C4-2B (cell line): ENCODE measurements around the gene RGP1.

Source experiments
- H3K27ac ChIP-seq: fragments of 450-650 bp; 2 replicates; pipeline ENCODE4 v1.5.1; 2017
- ZFX ChIP-seq: fragments of 450-650 bp; IDR thresholded peaks from 2 replicates; pipeline ENCODE4 v1.6.1; 2017
- TF ChIP-seq, protein P1 (sequence below): fragments of 450-650 bp; conservative IDR thresholded peaks from 2 replicates; pipeline ENCODE4 v1.5.1; 2017; ENCODE audit warnings: mild to moderate bottlenecking

Gene RGP1

DNA sequence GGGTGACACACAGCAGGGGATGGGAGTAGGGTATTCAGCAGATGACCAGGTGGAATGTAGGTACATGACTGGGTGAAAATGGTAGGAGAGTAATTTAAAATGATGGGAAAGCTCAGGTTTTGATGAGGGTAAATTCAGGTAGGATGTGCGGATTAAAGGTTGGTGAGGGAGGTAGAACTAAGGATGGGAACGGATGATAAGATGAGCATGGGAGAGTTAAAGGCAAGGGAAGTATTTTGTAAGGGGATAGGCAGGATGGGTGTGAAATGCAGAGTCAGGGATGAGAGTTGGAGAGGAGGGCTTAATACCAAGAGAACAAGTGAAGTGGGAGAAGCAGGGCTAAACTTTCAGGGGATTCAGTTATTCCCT lies 18.6 kb upstream of the RGP1 start:
- TF ChIP-seq, protein P1, sequence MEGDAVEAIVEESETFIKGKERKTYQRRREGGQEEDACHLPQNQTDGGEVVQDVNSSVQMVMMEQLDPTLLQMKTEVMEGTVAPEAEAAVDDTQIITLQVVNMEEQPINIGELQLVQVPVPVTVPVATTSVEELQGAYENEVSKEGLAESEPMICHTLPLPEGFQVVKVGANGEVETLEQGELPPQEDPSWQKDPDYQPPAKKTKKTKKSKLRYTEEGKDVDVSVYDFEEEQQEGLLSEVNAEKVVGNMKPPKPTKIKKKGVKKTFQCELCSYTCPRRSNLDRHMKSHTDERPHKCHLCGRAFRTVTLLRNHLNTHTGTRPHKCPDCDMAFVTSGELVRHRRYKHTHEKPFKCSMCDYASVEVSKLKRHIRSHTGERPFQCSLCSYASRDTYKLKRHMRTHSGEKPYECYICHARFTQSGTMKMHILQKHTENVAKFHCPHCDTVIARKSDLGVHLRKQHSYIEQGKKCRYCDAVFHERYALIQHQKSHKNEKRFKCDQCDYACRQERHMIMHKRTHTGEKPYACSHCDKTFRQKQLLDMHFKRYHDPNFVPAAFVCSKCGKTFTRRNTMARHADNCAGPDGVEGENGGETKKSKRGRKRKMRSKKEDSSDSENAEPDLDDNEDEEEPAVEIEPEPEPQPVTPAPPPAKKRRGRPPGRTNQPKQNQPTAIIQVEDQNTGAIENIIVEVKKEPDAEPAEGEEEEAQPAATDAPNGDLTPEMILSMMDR: no peak
- no peak for TF ChIP-seq ZFX
- H3K27ac ChIP-seq: no peak overlapping the region; the same call in 1 of the 2 replicates

DNA sequence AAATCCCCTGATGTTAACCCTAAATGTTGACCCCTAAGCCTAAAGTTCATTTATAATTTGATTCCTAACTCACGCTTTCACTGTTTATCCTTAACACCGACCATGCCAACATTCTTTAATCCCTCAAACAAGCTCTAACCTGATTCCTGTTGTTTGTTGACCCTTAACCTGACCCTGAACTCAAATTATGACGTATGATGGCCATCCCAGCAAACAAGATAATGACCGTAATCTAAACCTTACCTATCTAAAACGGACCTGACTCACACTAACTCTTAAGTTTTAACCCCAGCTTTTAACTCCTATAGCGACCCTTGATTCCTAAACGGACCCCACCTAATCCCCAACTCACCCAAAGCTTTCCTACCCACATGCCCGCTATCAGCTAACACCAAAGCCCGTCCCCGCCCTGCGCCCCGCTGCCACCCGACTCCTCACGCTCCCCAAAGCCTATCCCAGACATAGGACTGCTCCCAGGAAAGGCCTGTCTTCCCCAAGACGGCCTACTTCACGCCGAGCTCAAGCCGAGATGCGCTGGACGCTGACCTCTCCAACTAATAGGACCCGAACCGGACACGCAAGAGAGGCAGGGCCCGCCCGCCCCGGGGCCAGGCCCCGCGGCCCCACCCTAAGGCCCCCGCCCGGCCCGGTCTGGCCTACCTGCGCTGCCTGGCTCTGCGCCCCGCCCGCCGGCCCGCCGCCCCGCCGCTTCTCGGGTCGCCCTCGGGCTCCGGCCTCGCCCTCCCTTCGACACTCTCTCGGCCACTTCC lies 17.5 kb upstream of the RGP1 start:
- TF ChIP-seq ZFX: peak; percentile 93
- TF ChIP-seq, protein P1: no peak; the same call in 1 of the 2 replicates
- H3K27ac ChIP-seq: peak overlapping the region; percentile 73

GRCh38 chr9:35732185-35732799 lies 16.8 kb upstream of the RGP1 start, which contains the start of the genes CREB3 and TLN1:
Gene CREB3 (plus strand): TSS chr9:35732666. CDS start chr9:35732773, 107 bp downstream.
Gene TLN1 (minus strand): TSS chr9:35732195. CDS start chr9:35725694, 6,501 bp downstream.
- TF ChIP-seq, protein P1: peak; percentile 36; the same call in 1 of the 2 replicates
- TF ChIP-seq ZFX: peak; percentile 51
- peak within 1 kb of the TSS; percentile 73 for H3K27ac ChIP-seq

DNA sequence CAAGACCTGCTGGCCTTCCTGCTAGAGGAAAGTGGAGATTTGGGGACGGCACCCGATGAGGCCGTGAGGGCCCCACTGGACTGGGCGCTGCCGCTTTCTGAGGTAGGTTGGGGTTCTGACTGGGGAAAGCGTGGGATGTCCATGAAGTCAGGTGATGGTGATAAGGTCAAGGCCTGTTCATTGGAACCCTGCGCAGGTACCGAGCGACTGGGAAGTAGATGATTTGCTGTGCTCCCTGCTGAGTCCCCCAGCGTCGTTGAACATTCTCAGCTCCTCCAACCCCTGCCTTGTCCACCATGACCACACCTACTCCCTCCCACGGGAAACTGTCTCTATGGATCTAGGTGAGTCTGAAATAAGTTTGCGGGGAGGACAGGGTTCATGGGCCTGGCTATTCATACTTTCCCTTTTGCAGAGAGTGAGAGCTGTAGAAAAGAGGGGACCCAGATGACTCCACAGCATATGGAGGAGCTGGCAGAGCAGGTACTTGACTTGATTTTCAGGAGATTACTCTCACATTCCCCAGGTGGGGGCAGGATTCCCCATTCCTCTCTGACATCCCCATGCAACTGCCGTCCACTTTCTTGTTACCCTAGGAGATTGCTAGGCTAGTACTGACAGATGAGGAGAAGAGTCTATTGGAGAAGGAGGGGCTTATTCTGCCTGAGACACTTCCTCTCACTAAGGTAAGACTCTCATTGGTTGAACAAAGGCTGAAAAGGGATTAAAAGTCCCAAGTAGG lies 16.1 kb upstream of the RGP1 start:
- no peak; the same call in 1 of the 2 replicates for TF ChIP-seq ZFX
- TF ChIP-seq, protein P1: peak; percentile 48

GRCh38 chr9:35734096-35734495 lies 15.0 kb upstream of the RGP1 start:
- no peak for TF ChIP-seq ZFX
- TF ChIP-seq, protein P1: no peak
- no peak overlapping the region for H3K27ac ChIP-seq

More for the DNA sequence above, 16.1 kb upstream of the RGP1 start:
- H3K27ac ChIP-seq: peak overlapping the region; percentile 73

GRCh38 chr9:35736201-35736633 lies 12.9 kb upstream of the RGP1 start:
- TF ChIP-seq ZFX: no peak
- TF ChIP-seq, protein P1: peak; percentile 88
- H3K27ac ChIP-seq: no peak overlapping the region
